Measurements from ENCODE around the gene UBL3. TPM values are rescaled to one million over a fixed set of nuclear protein-coding genes. Genes with fewer than 3 reads are reported as not detected.

The UBL3 gene
- total RNA-seq, 1 experiment from 2014 or later: 13.8 TPM

DNA sequence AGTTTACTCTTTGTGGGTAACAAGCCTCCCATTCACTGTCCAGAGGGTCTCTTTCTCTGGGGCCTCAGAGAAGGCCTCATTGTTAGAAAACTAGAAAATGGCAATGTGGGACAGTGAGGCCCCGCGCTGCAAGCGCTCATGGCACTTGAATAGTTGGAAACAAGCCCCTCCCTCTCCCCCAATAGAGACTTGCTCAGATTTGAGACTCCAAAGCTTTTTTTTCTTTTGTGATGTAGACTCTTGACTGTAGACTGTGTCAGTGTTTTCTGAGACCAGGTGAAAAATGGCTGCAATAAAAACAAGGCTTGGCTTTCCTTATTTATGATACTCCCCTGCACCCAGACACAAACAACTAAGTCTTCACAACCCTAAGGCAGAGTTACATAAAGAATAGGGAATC lies 38.7 kb upstream of the UBL3 start:
- CTCF ChIA-PET: no interaction called here
- no peaks in the 10 kb centered on the region for H3K9me3 Mint-ChIP-seq (ENCODE audit: low read depth, unreplicated experiment)

DNA sequence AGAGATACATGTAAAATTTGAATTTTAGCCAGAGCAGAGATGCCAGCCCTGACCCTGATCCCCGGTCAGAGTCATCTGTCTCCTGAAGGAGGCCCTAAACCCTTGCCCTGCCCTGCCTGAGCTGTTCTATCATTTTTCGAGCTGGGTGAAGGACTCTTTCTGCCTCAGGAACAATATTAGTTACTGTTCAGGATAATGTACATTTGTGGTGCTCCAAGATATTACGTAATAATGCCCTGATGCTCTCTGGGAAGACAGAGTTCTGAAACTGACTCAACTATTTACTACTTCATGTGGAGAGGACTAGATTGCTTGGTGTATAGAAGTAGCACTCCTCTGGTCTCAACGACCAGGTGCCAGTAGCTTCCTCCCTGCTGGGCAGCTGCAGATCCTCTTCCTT lies 37.9 kb upstream of the UBL3 start:
- Mint-ChIP-seq H3K4me1 (ENCODE audit: low read depth, unreplicated experiment) (no peaks in the 10 kb centered on the region), H3K9me3 (ENCODE audit: low read depth, unreplicated experiment) (no peaks in the 10 kb centered on the region), H3K27me3 (ENCODE audit: unreplicated experiment) (no peaks in the 10 kb centered on the region), H3K4me3 (ENCODE audit: low read depth, unreplicated experiment) (no peak overlapping the region), H3K36me3 (ENCODE audit: insufficient read depth, unreplicated experiment) (no peaks in the 10 kb centered on the region), H3K27ac (ENCODE audit: unreplicated experiment) (no peak overlapping the region)
- no TSS peak for BruUV-seq (replicated peaks)
- TF ChIP-seq CTCF (IDR thresholded peaks at IDR 0.05; ENCODE audit: unreplicated experiment): no peak
- DNase-seq: no peak
- CTCF ChIA-PET: no interaction called here
- intact Hi-C loops (cut with micrococcal nuclease; ENCODE audit: unreplicated experiment): no loop called here

More for the DNA sequence above, 38.7 kb upstream of the UBL3 start:
- Mint-ChIP-seq H3K27me3 (ENCODE audit: unreplicated experiment) (no peaks in the 10 kb centered on the region), H3K4me1 (ENCODE audit: low read depth, unreplicated experiment) (peaks cover 7% of the 10 kb centered on the region), H3K4me3 (ENCODE audit: low read depth, unreplicated experiment) (no peak overlapping the region), H3K27ac (ENCODE audit: unreplicated experiment) (no peak overlapping the region), H3K36me3 (ENCODE audit: insufficient read depth, unreplicated experiment) (no peaks in the 10 kb centered on the region)
- no peak for TF ChIP-seq CTCF (IDR thresholded peaks at IDR 0.05; ENCODE audit: unreplicated experiment)
- DNase-seq: no peak
- intact Hi-C loops (cut with micrococcal nuclease; ENCODE audit: unreplicated experiment): no loop called here
- no TSS peak for BruUV-seq (replicated peaks)

DNA sequence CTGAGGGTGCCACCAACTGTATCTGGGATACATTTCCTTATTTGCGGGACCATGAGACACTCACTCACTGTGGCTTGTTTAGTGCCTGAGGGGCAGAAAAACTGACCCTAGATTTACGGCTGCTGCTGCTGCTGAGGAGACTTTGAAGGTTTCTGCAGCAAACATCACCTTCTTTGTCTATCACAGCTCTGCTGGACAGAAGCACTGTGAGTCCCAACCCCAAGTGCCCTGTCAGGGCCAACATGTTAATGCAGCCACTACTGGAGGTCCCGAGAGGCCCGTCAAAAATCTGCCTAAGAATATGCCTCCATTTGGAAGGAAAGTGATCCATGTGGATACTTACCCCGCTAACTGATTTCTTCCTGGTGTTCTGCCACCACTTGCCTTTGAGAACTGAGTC lies 37.3 kb upstream of the UBL3 start:
- Mint-ChIP-seq H3K9me3 (ENCODE audit: low read depth, unreplicated experiment) (no peaks in the 10 kb centered on the region), H3K36me3 (ENCODE audit: insufficient read depth, unreplicated experiment) (no peaks in the 10 kb centered on the region), H3K27me3 (ENCODE audit: unreplicated experiment) (no peaks in the 10 kb centered on the region), H3K4me3 (ENCODE audit: low read depth, unreplicated experiment) (no peak overlapping the region), H3K27ac (ENCODE audit: unreplicated experiment) (no peak overlapping the region), H3K4me1 (ENCODE audit: low read depth, unreplicated experiment) (no peaks in the 10 kb centered on the region)
- intact Hi-C loops (cut with micrococcal nuclease; ENCODE audit: unreplicated experiment): no loop called here
- TF ChIP-seq CTCF (IDR thresholded peaks at IDR 0.05; ENCODE audit: unreplicated experiment): no peak
- BruUV-seq (replicated peaks): no TSS peak
- no peak for DNase-seq
- CTCF ChIA-PET: no interaction called here

- no peaks in the 10 kb centered on the region for H3K27me3 Mint-ChIP-seq (ENCODE audit: unreplicated experiment)
- no peak overlapping the region for H3K27ac Mint-ChIP-seq (ENCODE audit: unreplicated experiment)
- no peaks in the 10 kb centered on the region for H3K4me1 Mint-ChIP-seq (ENCODE audit: low read depth, unreplicated experiment)
- no peaks in the 10 kb centered on the region for H3K9me3 Mint-ChIP-seq (ENCODE audit: low read depth, unreplicated experiment)
- no TSS peak for BruUV-seq (replicated peaks)
- H3K4me3 Mint-ChIP-seq (ENCODE audit: low read depth, unreplicated experiment): no peak overlapping the region
- CTCF ChIA-PET: interaction anchor here (0.6 kb wide), 1 partner anchor 509 kb away, joined by 3 read pairs; no protein-coding TSS in a partner anchor
- DNase-seq: no peak
- intact Hi-C loops (cut with micrococcal nuclease; ENCODE audit: unreplicated experiment): no loop called here
- TF ChIP-seq CTCF (IDR thresholded peaks at IDR 0.05; ENCODE audit: unreplicated experiment): no peak
- H3K36me3 Mint-ChIP-seq (ENCODE audit: insufficient read depth, unreplicated experiment): no peaks in the 10 kb centered on the region
Measured at GRCh38 chr13:29887030-29887557, 36.7 kb upstream of the UBL3 start.
